HCT116 (cell line): ENCODE results near the gene PRM2. TPM values are rescaled to one million over a fixed set of nuclear protein-coding genes. Genes with fewer than 3 reads are reported as not detected.

Experiments used
- ATAC-seq: fragments of 200-7000 bp; cut with Tn5 transposase; 2 replicates; pipeline ENCODE4 v1.9.1; 2020; ENCODE audit warnings: mild to moderate bottlenecking, moderate library complexity
- BruUV-seq: library from RNA; stranded (reverse); fragments of 400-500 nt; replicated peaks from 2 replicates; lab custom pipeline; 2021; lab: Mats Ljungman, UMichigan
- CTCF ChIA-PET: fragments of 300-600 bp; sonication (Branson Sonifier 250); formaldehyde crosslinking; loops from one replicate; lab custom pipeline; 2021; ENCODE audit warnings: antibody characterized with exemption; lab: Charles Lee
- POLR2A ChIA-PET: fragments of 300-600, 350-600 bp; sonication (Branson Sonifier 250); formaldehyde crosslinking; loops from one replicate; lab custom pipeline; 2021; ENCODE audit warnings: antibody characterized with exemption; lab: Charles Lee
- RAD21 ChIA-PET, 2 experiments: fragments of 300-600 bp; sonication (Branson Sonifier 250); formaldehyde crosslinking; loops; one replicate each; lab custom pipeline; 2023; ENCODE audit warnings: low total read pairs in 2 of 2; ENCODE audit not compliant: uncharacterized antibody in 2 of 2, unreplicated experiment in 2 of 2, low non-redundant PET in 1 of 2; lab: Charles Lee
- DNase-seq: peaks from one replicate; pipeline ENCODE4 v3.0.0-alpha.2; 2010; ENCODE audit warnings: low read depth, low spot score
- H2AFZ ChIP-seq: fragments of 200-600 bp; shearing (Covaris generic), sonication (generic); 2 replicates; pipeline ENCODE4 v1.6.1; 2017; ENCODE audit warnings: low read depth, mixed run types, mixed read lengths, antibody characterized with exemption, low read length; ENCODE audit not compliant: poor library complexity, severe bottlenecking
- H3K27ac ChIP-seq: 2 replicates; pipeline ENCODE4 v1.5.1; 2012; ENCODE audit warnings: low read depth, low read length
- H3K27me3 ChIP-seq: fragments of 200-600 bp; sonication (generic); 2 replicates; pipeline ENCODE4 v1.6.1; 2016; ENCODE audit warnings: mixed run types, low read length, mixed read lengths; ENCODE audit not compliant: insufficient read depth
- H3K36me3 ChIP-seq, 2 experiments: fragments of 200-500 bp in 1 of 2; fragments of 200-600 bp in 1 of 2; sonication (Bioruptor generic) in 1 of 2; sonication (generic) in 1 of 2; 2 replicates each; pipeline versions ENCODE4 v1.5.1 to v1.6.1; 2014 to 2016; ENCODE audit warnings: low read length in 2 of 2, inconsistent platforms in 1 of 2, mixed read lengths in 1 of 2, mixed run types in 1 of 2; ENCODE audit not compliant: insufficient read depth in 2 of 2, control insufficient read depth in 1 of 2
- H3K4me1 ChIP-seq, 2 experiments: fragments of 200-600 bp in 1 of 2; sonication (generic) in 1 of 2; 2 replicates each; pipeline versions ENCODE4 v1.5.1 to v1.6.1; 2012 to 2017; ENCODE audit warnings: low read length in 2 of 2, inconsistent platforms in 1 of 2, mild to moderate bottlenecking in 1 of 2, mixed read lengths in 1 of 2, mixed run types in 1 of 2, moderate library complexity in 1 of 2; ENCODE audit not compliant: insufficient read depth in 2 of 2, control insufficient read depth in 1 of 2
- H3K4me2 ChIP-seq: fragments of 200-600 bp; sonication (generic); 2 replicates; pipeline ENCODE4 v1.6.1; 2017; ENCODE audit warnings: mixed run types, low read length, mixed read lengths
- H3K4me3 ChIP-seq, 2 experiments: fragments of 200-600 bp in 1 of 2; sonication (generic) in 1 of 2; replicated peaks in 1 of 2; 2 replicates each; pipeline ENCODE4 v1.5.1; 2011 to 2016; ENCODE audit warnings: low read length in 2 of 2, control low read depth in 1 of 2, low read depth in 1 of 2, mild to moderate bottlenecking in 1 of 2, mixed read lengths in 1 of 2, mixed run types in 1 of 2
- H3K79me2 ChIP-seq: fragments of 200-600 bp; sonication (generic); 2 replicates; pipeline ENCODE4 v1.6.1; 2017; ENCODE audit warnings: mild to moderate bottlenecking, mixed run types, low read length, moderate library complexity, mixed read lengths; ENCODE audit not compliant: insufficient read depth
- H3K9ac ChIP-seq: fragments of 200-600 bp; sonication (generic); 2 replicates; pipeline ENCODE4 v1.6.1; 2016; ENCODE audit warnings: low read length, mixed read lengths
- H3K9me2 ChIP-seq: fragments of 200-600 bp; sonication (generic), shearing (Covaris generic); 2 replicates; pipeline ENCODE4 v1.6.1; 2017; ENCODE audit warnings: mixed run types, mild to moderate bottlenecking, moderate library complexity; ENCODE audit not compliant: insufficient read depth
- H3K9me3 ChIP-seq, 2 experiments: fragments of 200-500 bp in 1 of 2; fragments of 200-600 bp in 1 of 2; sonication (Bioruptor generic) in 1 of 2; sonication (generic) in 1 of 2; 2 replicates each; pipeline ENCODE4 v1.6.1; 2014 to 2017; ENCODE audit warnings: low read length in 2 of 2, mixed read lengths in 2 of 2, inconsistent platforms in 1 of 2, low read depth in 1 of 2, mild to moderate bottlenecking in 1 of 2, mixed run types in 1 of 2, moderate library complexity in 1 of 2; ENCODE audit not compliant: control insufficient read depth in 1 of 2, insufficient read depth in 1 of 2
- H4K20me1 ChIP-seq: fragments of 200-600 bp; sonication (generic), shearing (Covaris generic); 2 replicates; pipeline ENCODE4 v1.6.1; 2017; ENCODE audit warnings: mixed run types, mild to moderate bottlenecking, moderate library complexity; ENCODE audit not compliant: insufficient read depth
- ATF3 ChIP-seq: IDR thresholded peaks from 2 replicates; pipeline ENCODE4 v1.6.1; 2012
- CEBPB ChIP-seq: IDR thresholded peaks from 2 replicates; pipeline ENCODE4 v1.6.1; 2012; ENCODE audit warnings: low read depth
- EGR1 ChIP-seq: IDR thresholded peaks from 2 replicates; pipeline ENCODE4 v1.6.1; 2012; ENCODE audit warnings: low read depth
- ELF1 ChIP-seq: IDR thresholded peaks from 2 replicates; pipeline ENCODE4 v1.6.1; 2012; ENCODE audit warnings: low read depth, borderline replicate concordance
- EZH2 ChIP-seq: fragments of 200-600 bp; sonication (generic); IDR thresholded peaks from 2 replicates; pipeline ENCODE4 v1.6.1; 2017; ENCODE audit warnings: antibody characterized with exemption, mixed run types
- EZH2phosphoT487 ChIP-seq: fragments of 200-600 bp; IDR thresholded peaks from 2 replicates; pipeline ENCODE4 v1.6.1; 2018; ENCODE audit warnings: antibody characterized with exemption, borderline replicate concordance
- FOSL1 ChIP-seq: IDR thresholded peaks from 2 replicates; pipeline ENCODE4 v1.6.1; 2012; ENCODE audit warnings: low read depth
- JUND ChIP-seq: IDR thresholded peaks from 2 replicates; pipeline ENCODE4 v1.6.1; 2012
- MAX ChIP-seq: IDR thresholded peaks from 2 replicates; pipeline ENCODE4 v1.6.1; 2012
- POLR2A ChIP-seq: IDR thresholded peaks from 2 replicates; pipeline ENCODE4 v1.7.0; 2011; ENCODE audit warnings: borderline replicate concordance; ENCODE audit not compliant: insufficient read depth, insufficient read length; ENCODE audit errors: extremely low read depth
- POLR2AphosphoS5 ChIP-seq: IDR thresholded peaks from 2 replicates; pipeline ENCODE4 v1.6.1; 2011; ENCODE audit warnings: mild to moderate bottlenecking, low read depth, low read length, moderate library complexity
- RAD21 ChIP-seq: IDR thresholded peaks from 2 replicates; pipeline ENCODE4 v1.6.1; 2012; ENCODE audit warnings: low read depth, mild to moderate bottlenecking
- REST ChIP-seq: IDR thresholded peaks from 2 replicates; pipeline ENCODE4 v1.6.1; 2012; ENCODE audit warnings: low read depth
- SP1 ChIP-seq: IDR thresholded peaks from 2 replicates; pipeline ENCODE4 v1.6.1; 2012; ENCODE audit warnings: low read depth
- SRF ChIP-seq: IDR thresholded peaks from 2 replicates; pipeline ENCODE4 v1.6.1; 2012; ENCODE audit warnings: low read depth
- ZBTB33 ChIP-seq: IDR thresholded peaks from 2 replicates; pipeline ENCODE4 v1.6.1; 2011; ENCODE audit warnings: mild to moderate bottlenecking, low read length, moderate library complexity; ENCODE audit not compliant: insufficient replicate concordance; ENCODE audit errors: extremely low read depth
- ZFX ChIP-seq: fragments of 450-650 bp; IDR thresholded peaks from 2 replicates; pipeline ENCODE4 v1.6.1; 2017
- ZNF274 ChIP-seq: fragments of 200-500 bp; sonication (Bioruptor generic); IDR thresholded peaks from 2 replicates; pipeline ENCODE4 v1.6.1; 2014; ENCODE audit warnings: mild to moderate bottlenecking, low read depth, low read length, inconsistent platforms
- intact Hi-C: fragments of 100-400 bp; cut with micrococcal nuclease; formaldehyde crosslinking; loops from 2 replicates; pipeline ENCODE4 v1.10.0; 2022
- total RNA-seq: library from RNA; stranded (reverse); gene quantifications from one replicate; pipeline ENCODE4 v1.2.1, GENCODE V29; 2021; ENCODE audit not compliant: unreplicated experiment

PRM2 gene
- total RNA-seq, 1 experiment from 2014 or later: not detected

GRCh38 chr16:11242658-11243057 is 33.6 kb downstream of the PRM2 start:
- no peak overlapping the region for H3K4me2 ChIP-seq
- no peaks in the 10 kb centered on the region for H3K9me3 ChIP-seq
- BruUV-seq: no TSS peak
- no peak overlapping the region for H2AFZ ChIP-seq
- no peak for DNase-seq
- TF ChIP-seq ZBTB33 (no peak), POLR2AphosphoS5 (no peak), RAD21 (no peak), ZFX (no peak), EZH2 (no peak), SP1 (no peak), SRF (no peak), EZH2phosphoT487 (no peak), ZNF274 (no peak), CEBPB (no peak), REST (no peak), POLR2A (no peak), JUND (no peak), ELF1 (no peak), FOSL1 (no peak), MAX (no peak), ATF3 (no peak), EGR1 (no peak)
- RAD21 ChIA-PET: no interaction called here
- H3K27me3 ChIP-seq: no peaks in the 10 kb centered on the region
- H3K4me1 ChIP-seq: peaks cover 0 to 13% of the 10 kb centered on the region in 2 experiments; a peak in 2 of 4 replicates
- POLR2A ChIA-PET: interaction anchor here (1.0 kb wide), 1 partner anchor 13 kb away, joined by 5 read pairs; the partner anchor contains the start of gene SOCS1
- no peak for ATAC-seq
- no peaks in the 10 kb centered on the region for H3K36me3 ChIP-seq
- intact Hi-C loops: no loop called here
- no peak overlapping the region for H3K4me3 ChIP-seq
- H4K20me1 ChIP-seq: no peaks in the 10 kb centered on the region
- no peaks in the 10 kb centered on the region for H3K9me2 ChIP-seq
- CTCF ChIA-PET: no interaction called here
- H3K9ac ChIP-seq: no peak overlapping the region
- H3K79me2 ChIP-seq: no peaks in the 10 kb centered on the region
- no peak overlapping the region for H3K27ac ChIP-seq
